GM12878 (cell line): ENCODE measurements around the gene SGMS1. TPM values are rescaled to one million over a fixed set of nuclear protein-coding genes. Genes with fewer than 3 reads are reported as not detected.

Experiments
- ATAC-seq: fragments of 200-7000 bp; cut with Tn5 transposase; 3 replicates; pipeline ENCODE4 v1.9.1; 2020; ENCODE audit warnings: mild to moderate bottlenecking, moderate library complexity
- BruUV-seq: library from RNA; stranded (reverse); fragments of 400-500 nt; replicated peaks from 2 replicates; lab custom pipeline; 2021; lab: Mats Ljungman, UMichigan
- CTCF ChIA-PET: fragments of 300-600 bp; sonication (Branson Sonifier 250); formaldehyde crosslinking; extraction: SDS; loops from one replicate; lab custom pipeline; 2021; ENCODE audit warnings: inconsistent platforms; lab: Yijun Ruan, JAX
- POLR2A ChIA-PET: fragments of 350-600 bp; formaldehyde crosslinking; extraction: SDS; loops from one replicate; lab custom pipeline; 2021; ENCODE audit warnings: inconsistent platforms; lab: Charles Lee
- RAD21 ChIA-PET: fragments of 300-600 bp; sonication (Branson Sonifier 250); formaldehyde crosslinking; loops from one replicate; lab custom pipeline; 2023; ENCODE audit warnings: antibody characterized with exemption; ENCODE audit not compliant: unreplicated experiment; lab: Charles Lee
- SMC1A ChIA-PET: fragments of 300-600 bp; sonication (Branson Sonifier 250); formaldehyde crosslinking; loops from one replicate; lab custom pipeline; 2023; ENCODE audit not compliant: unreplicated experiment, uncharacterized antibody; lab: Charles Lee
- DNase-seq: peaks from one replicate; pipeline ENCODE4 v3.0.0-alpha.2; 2011; ENCODE audit warnings: low read depth, low spot score
- FAIRE-seq: peaks from 3 replicates; lab custom pipeline; 2011; peaks lifted over from hg19 to GRCh38; lab: Jason Lieb, UNC
- H2AFZ ChIP-seq: 2 replicates; pipeline ENCODE4 v1.6.0; 2011; ENCODE audit warnings: low read depth, low read length, control low read depth; ENCODE audit not compliant: control insufficient read depth
- H3K27ac ChIP-seq: 2 replicates; pipeline ENCODE4 v1.5.1; 2011; ENCODE audit warnings: control low read depth; ENCODE audit not compliant: control insufficient read depth, insufficient read depth
- H3K27me3 ChIP-seq, 2 experiments: replicated peaks in 1 of 2; 2 replicates each; pipeline versions ENCODE4 v1.6.0 to v1.6.1; 2011; ENCODE audit warnings: low read length in 1 of 2; ENCODE audit not compliant: control insufficient read depth in 2 of 2, insufficient read depth in 2 of 2
- H3K36me3 ChIP-seq, 2 experiments: 2 replicates each; pipeline ENCODE4 v1.5.1; 2011; ENCODE audit warnings: low read length in 1 of 2; ENCODE audit not compliant: control insufficient read depth in 2 of 2, insufficient read depth in 2 of 2
- H3K4me1 ChIP-seq: 2 replicates; pipeline ENCODE4 v1.6.1; 2011; ENCODE audit warnings: mild to moderate bottlenecking, low read length, moderate library complexity, mixed read lengths; ENCODE audit not compliant: control insufficient read depth, insufficient read depth
- H3K4me2 ChIP-seq: 2 replicates; pipeline ENCODE4 v1.6.0; 2011; ENCODE audit warnings: control low read depth; ENCODE audit not compliant: control insufficient read depth, insufficient read depth
- H3K4me3 ChIP-seq: fragments of 200-600 bp; sonication (generic); 2 replicates; pipeline ENCODE4 v1.5.1; 2016
- H3K79me2 ChIP-seq: 2 replicates; pipeline ENCODE4 v1.6.0; 2011; ENCODE audit warnings: low read length; ENCODE audit not compliant: control insufficient read depth, insufficient read depth
- H3K9ac ChIP-seq: 2 replicates; pipeline ENCODE4 v1.8.0; 2011; ENCODE audit warnings: low read length, control low read depth, mixed read lengths; ENCODE audit not compliant: control insufficient read depth, insufficient read depth
- H3K9me3 ChIP-seq: replicated peaks from 3 replicates; pipeline ENCODE4 v1.5.1; 2011; ENCODE audit warnings: mild to moderate bottlenecking, low read length; ENCODE audit not compliant: control insufficient read depth, insufficient read depth
- H4K20me1 ChIP-seq: 2 replicates; pipeline ENCODE4 v1.6.0; 2011; ENCODE audit not compliant: control insufficient read depth, insufficient read depth
- BCL3 ChIP-seq: IDR thresholded peaks from 2 replicates; pipeline ENCODE4 v1.6.1; 2011; ENCODE audit warnings: borderline replicate concordance, low read depth, mild to moderate bottlenecking, moderate library complexity, low read length; ENCODE audit not compliant: insufficient read depth, poor library complexity, severe bottlenecking
- CBX3 ChIP-seq: fragments of 200-600 bp; sonication (generic); IDR thresholded peaks from 2 replicates; pipeline ENCODE4 v1.6.1; 2016; ENCODE audit warnings: low read depth, borderline replicate concordance
- CHD4 ChIP-seq: fragments of 200-600 bp; sonication (generic); IDR thresholded peaks from 2 replicates; pipeline ENCODE4 v1.6.1; 2016; ENCODE audit warnings: mild to moderate bottlenecking
- GATAD2B ChIP-seq: fragments of 450-650 bp; conservative IDR thresholded peaks from 2 replicates; pipeline ENCODE4 v1.6.1; 2017; ENCODE audit warnings: low read depth, mild to moderate bottlenecking, moderate library complexity
- IKZF2 ChIP-seq, 2 experiments: fragments of 450-650 bp; IDR thresholded peaks; 2 replicates each; pipeline ENCODE4 v1.6.1; 2017; ENCODE audit warnings: mild to moderate bottlenecking in 2 of 2, moderate library complexity in 2 of 2
- IRF4 ChIP-seq: IDR thresholded peaks from 2 replicates; pipeline ENCODE4 v1.6.1; 2011; ENCODE audit warnings: low read depth, low read length
- KLF5 ChIP-seq: fragments of 450-650 bp; IDR thresholded peaks from 2 replicates; pipeline ENCODE4 v1.6.1; 2014; ENCODE audit warnings: mild to moderate bottlenecking; ENCODE audit not compliant: partially characterized antibody
- MYC ChIP-seq: IDR thresholded peaks from 2 replicates; pipeline ENCODE4 v1.6.1; 2011; ENCODE audit warnings: mild to moderate bottlenecking, low read length, moderate library complexity, inconsistent platforms; ENCODE audit not compliant: insufficient read depth, insufficient replicate concordance, insufficient read length, severe bottlenecking
- SMARCA5 ChIP-seq: fragments of 450-650 bp; IDR thresholded peaks from 2 replicates; pipeline ENCODE4 v1.6.1; 2017; ENCODE audit warnings: mild to moderate bottlenecking
- SRF ChIP-seq, 2 experiments: IDR thresholded peaks; 2 replicates each; pipeline ENCODE4 v1.6.1; 2011; ENCODE audit warnings: low read depth in 2 of 2, low read length in 2 of 2, mild to moderate bottlenecking in 1 of 2, moderate library complexity in 1 of 2
- WRNIP1 ChIP-seq: IDR thresholded peaks from 2 replicates; pipeline ENCODE4 v1.6.1; 2011; ENCODE audit warnings: low read depth, low read length, improper control_type of control experiment, borderline replicate concordance
- ZNF217 ChIP-seq: fragments of 450-650 bp; IDR thresholded peaks from 2 replicates; pipeline ENCODE4 v1.6.1; 2017; ENCODE audit warnings: antibody characterized with exemption, mild to moderate bottlenecking
- WGBS: methylation state at CpG from one replicate; pipeline ENCODE4 v1.1.6; 2016; ENCODE audit warnings: low lambda C conversion rate; ENCODE audit not compliant: insufficient replicate concordance, insufficient coverage; ENCODE audit errors: missing lambda C conversion rate; 5-methylcytosine and 5-hydroxymethylcytosine counted together
- in situ Hi-C: fragments of 300-500 bp; cut with MboI; formaldehyde crosslinking; loops from 9 replicates; pipeline ENCODE4 v1.14.3; 2018; ENCODE audit warnings: mixed read lengths
- intact Hi-C: fragments of 100-400 bp; cut with micrococcal nuclease; formaldehyde crosslinking; loops from one replicate; pipeline ENCODE4 v1.14.2; 2022; ENCODE audit not compliant: unreplicated experiment
- polyA plus RNA-seq, 11 experiments: library from polyadenylated mRNA; depleted of rRNA in 4 of 11; unstranded in 6 of 11; stranded (reverse) in 5 of 11; fragments of >200 nt; fragmentation: Nextera tagmentation in 4 of 11; fragmentation: Illumina TruSeq in 1 of 11; extraction: Ambion mirVana in 4 of 11; extraction: Trizol in 1 of 11; gene quantifications; 1 replicate in 1 of 11; 2 replicates in 10 of 11; pipeline versions ENCODE4 v1.2.1 to v1.2.3, GENCODE V29; 2011 to 2016; ENCODE audit warnings: inconsistent platforms in 2 of 11, missing spikeins in 2 of 11, low read depth in 1 of 11
- total RNA-seq, 4 experiments: library from RNA; depleted of rRNA in 3 of 4; stranded (reverse); fragments of >200 nt in 3 of 4; fragmentation: Illumina TruSeq in 1 of 4; extraction: Trizol in 1 of 4; gene quantifications; 2 replicates each; pipeline versions ENCODE4 v1.2.1 to v1.2.3, GENCODE V29; 2013 to 2021

Gene SGMS1
- total and polyA plus RNA-seq, 10 of the 15 experiments (the other 5 are each of a cell fraction or from before 2014, with no cell fraction given), result 1.4 to 14.5 (median 4.9) TPM

GRCh38 chr10:50544095-50544856 lies 79.5 kb downstream of the SGMS1 start:
- no peaks in the 10 kb centered on the region for H3K36me3 ChIP-seq

GRCh38 chr10:50542871-50543270 lies 80.9 kb downstream of the SGMS1 start:
- no TSS peak for BruUV-seq
- intact Hi-C loops (no loop called here), in situ Hi-C loops (no loop called here)
- ATAC-seq, result no peak
- no peak for FAIRE-seq
- ChIA-PET RAD21 (interaction anchor here (0.8 to 2.7 kb wide), 7 partner anchors 13 to 83 kb away, joined by 3 to 18 read pairs (median 5); no protein-coding TSS in a partner anchor), SMC1A (interaction anchor here (0.6 to 2.9 kb wide), 16 partner anchors 10 to 226 kb away, joined by 3 to 26 read pairs (median 4); no protein-coding TSS in a partner anchor), CTCF (interaction anchor here (0.8 to 1.1 kb wide), 3 partner anchors 10 to 123 kb away, joined by 3 to 5 read pairs (median 5); no protein-coding TSS in a partner anchor), POLR2A (interaction anchor here (0.7 to 1.6 kb wide), 3 partner anchors 8 to 30 kb away, joined by 3 to 4 read pairs (median 3); no protein-coding TSS in a partner anchor)
- Histone ChIP-seq H3K4me2 (peak overlapping the region; percentile 52), H3K4me3 (no peak overlapping the region), H3K9me3 (peaks cover 3% of the 10 kb centered on the region), H3K27ac (peak overlapping the region; percentile 50; the same call in 1 of the 2 replicates), H3K9ac (no peak overlapping the region), H3K79me2 (peaks cover 40% of the 10 kb centered on the region), H3K27me3 (no peaks in the 10 kb centered on the region), H4K20me1 (no peaks in the 10 kb centered on the region), H3K36me3 (no peaks in the 10 kb centered on the region), H2AFZ (no peak overlapping the region), H3K4me1 (peaks cover 51% of the 10 kb centered on the region)
- no peak for DNase-seq
- no peak for TF ChIP-seq IRF4
- no peak for TF ChIP-seq SRF (IDR thresholded peaks at IDR 0.05; ENCODE audit: low read depth in 2 of 2, low read length in 2 of 2)
- no peak for TF ChIP-seq MYC
- no peak for TF ChIP-seq GATAD2B
- no peak for TF ChIP-seq WRNIP1
- TF ChIP-seq CBX3, result no peak
- TF ChIP-seq IKZF2 (IDR thresholded peaks at IDR 0.05), result no peak
- TF ChIP-seq BCL3, result no peak

More at GRCh38 chr10:50544095-50544856, 79.5 kb downstream of the SGMS1 start:
- no TSS peak for BruUV-seq
- TF ChIP-seq SMARCA5 (0 out of 2 replicates have a peak, but pooled peaks have one; percentile 26), CHD4 (no peak), ZNF217 (peak; percentile 69; the same call in 1 of the 2 replicates), KLF5 (no peak)
- no peak overlapping the region for H3K4me3 ChIP-seq
- ChIA-PET POLR2A (interaction anchor here (0.8 to 1.6 kb wide), 6 partner anchors 10 to 218 kb away, joined by 3 to 4 read pairs (median 3); no protein-coding TSS in a partner anchor), RAD21 (interaction anchor here (0.6 to 2.7 kb wide), 9 partner anchors 11 to 128 kb away, joined by 3 to 18 read pairs (median 5); no protein-coding TSS in a partner anchor), SMC1A (interaction anchor here (0.6 to 2.9 kb wide), 24 partner anchors 9 to 493 kb away, joined by 3 to 26 read pairs (median 4); no protein-coding TSS in a partner anchor), CTCF (interaction anchor here (0.7 to 1.5 kb wide), 10 partner anchors 9 to 112 kb away, joined by 3 to 5 read pairs (median 3); no protein-coding TSS in a partner anchor)
- ATAC-seq, result no peak
- no peak for FAIRE-seq
- H3K9ac ChIP-seq, result no peak overlapping the region
- 43% methylated on average over 3 of the region's 3 CpGs for whole genome bisulfite sequencing
- H3K4me1 ChIP-seq, result peaks cover 41% of the 10 kb centered on the region
- H4K20me1 ChIP-seq, result no peaks in the 10 kb centered on the region
- no peaks in the 10 kb centered on the region for H3K27me3 ChIP-seq
- peak overlapping the region; percentile 41; the same call in 1 of the 2 replicates for H3K4me2 ChIP-seq
- intact Hi-C loops, result no loop called here
- H2AFZ ChIP-seq, result no peak overlapping the region
- H3K79me2 ChIP-seq, result peaks cover 30% of the 10 kb centered on the region
- in situ Hi-C loops, result no loop called here
- no peak overlapping the region for H3K27ac ChIP-seq
- DNase-seq, result no peak
- H3K9me3 ChIP-seq, result peaks cover 3% of the 10 kb centered on the region
